ENCODE measurements around the gene DLEC1. TPM values are rescaled to one million over a fixed set of nuclear protein-coding genes. Genes with fewer than 3 reads are reported as not detected.

Gene DLEC1, protein sequence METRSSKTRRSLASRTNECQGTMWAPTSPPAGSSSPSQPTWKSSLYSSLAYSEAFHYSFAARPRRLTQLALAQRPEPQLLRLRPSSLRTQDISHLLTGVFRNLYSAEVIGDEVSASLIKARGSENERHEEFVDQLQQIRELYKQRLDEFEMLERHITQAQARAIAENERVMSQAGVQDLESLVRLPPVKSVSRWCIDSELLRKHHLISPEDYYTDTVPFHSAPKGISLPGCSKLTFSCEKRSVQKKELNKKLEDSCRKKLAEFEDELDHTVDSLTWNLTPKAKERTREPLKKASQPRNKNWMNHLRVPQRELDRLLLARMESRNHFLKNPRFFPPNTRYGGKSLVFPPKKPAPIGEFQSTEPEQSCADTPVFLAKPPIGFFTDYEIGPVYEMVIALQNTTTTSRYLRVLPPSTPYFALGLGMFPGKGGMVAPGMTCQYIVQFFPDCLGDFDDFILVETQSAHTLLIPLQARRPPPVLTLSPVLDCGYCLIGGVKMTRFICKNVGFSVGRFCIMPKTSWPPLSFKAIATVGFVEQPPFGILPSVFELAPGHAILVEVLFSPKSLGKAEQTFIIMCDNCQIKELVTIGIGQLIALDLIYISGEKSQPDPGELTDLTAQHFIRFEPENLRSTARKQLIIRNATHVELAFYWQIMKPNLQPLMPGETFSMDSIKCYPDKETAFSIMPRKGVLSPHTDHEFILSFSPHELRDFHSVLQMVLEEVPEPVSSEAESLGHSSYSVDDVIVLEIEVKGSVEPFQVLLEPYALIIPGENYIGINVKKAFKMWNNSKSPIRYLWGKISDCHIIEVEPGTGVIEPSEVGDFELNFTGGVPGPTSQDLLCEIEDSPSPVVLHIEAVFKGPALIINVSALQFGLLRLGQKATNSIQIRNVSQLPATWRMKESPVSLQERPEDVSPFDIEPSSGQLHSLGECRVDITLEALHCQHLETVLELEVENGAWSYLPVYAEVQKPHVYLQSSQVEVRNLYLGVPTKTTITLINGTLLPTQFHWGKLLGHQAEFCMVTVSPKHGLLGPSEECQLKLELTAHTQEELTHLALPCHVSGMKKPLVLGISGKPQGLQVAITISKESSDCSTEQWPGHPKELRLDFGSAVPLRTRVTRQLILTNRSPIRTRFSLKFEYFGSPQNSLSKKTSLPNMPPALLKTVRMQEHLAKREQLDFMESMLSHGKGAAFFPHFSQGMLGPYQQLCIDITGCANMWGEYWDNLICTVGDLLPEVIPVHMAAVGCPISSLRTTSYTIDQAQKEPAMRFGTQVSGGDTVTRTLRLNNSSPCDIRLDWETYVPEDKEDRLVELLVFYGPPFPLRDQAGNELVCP (N-terminal part only)
- under 1 TPM; 0.19 to 0.46 TPM for total RNA-seq

DNA sequence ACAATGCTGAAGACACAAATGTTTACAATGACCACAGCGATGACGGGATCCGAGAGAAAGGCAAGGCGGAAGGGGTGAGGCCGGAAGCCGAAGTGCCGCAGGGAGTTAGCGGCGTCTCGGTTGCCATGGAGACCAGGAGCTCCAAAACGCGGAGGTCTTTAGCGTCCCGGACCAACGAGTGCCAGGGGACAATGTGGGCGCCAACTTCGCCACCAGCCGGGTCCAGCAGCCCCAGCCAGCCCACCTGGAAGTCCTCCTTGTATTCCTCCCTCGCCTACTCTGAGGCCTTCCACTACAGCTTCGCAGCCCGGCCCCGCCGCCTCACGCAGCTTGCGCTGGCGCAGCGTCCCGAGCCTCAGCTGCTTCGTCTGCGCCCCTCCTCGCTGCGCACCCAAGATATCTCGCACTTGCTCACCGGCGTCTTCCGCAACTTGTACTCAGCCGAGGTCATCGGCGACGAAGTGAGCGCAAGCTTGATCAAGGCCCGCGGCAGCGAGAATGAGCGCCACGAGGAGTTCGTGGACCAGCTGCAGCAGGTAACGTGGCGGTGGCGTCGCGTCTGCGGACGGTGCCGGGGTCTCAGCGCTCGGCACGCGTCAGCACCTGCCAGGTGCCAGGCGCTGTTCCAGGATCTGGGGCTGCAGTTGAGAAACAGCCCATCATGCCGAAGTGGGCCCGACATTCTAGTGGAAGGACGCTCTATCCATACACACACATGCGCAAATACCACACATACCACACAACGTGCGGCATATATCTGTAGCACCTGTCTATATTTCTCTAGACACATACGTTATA lies at the start of gene DLEC1:
Gene DLEC1 (plus strand): TSS at position 108 of the 798 bp plus-strand sequence. CDS start 18 bp downstream, at position 126.
- Mint-ChIP-seq H3K27ac (peak within 1 kb of the TSS; percentile 91), H3K4me1 (peaks cover 27% of the 10 kb centered on the region), H3K27me3 (peaks cover 2% of the 10 kb centered on the region), H3K36me3 (ENCODE audit: low read depth) (peaks cover 8% of the 10 kb centered on the region), H3K9me3 (ENCODE audit: low read depth) (peaks cover 7% of the 10 kb centered on the region), H3K4me3 (peak within 1 kb of the TSS; percentile 29)
- ATAC-seq (peak; percentile 70), DNase-seq (peak; percentile 91)
- CTCF ChIA-PET = interaction anchor here (0.7 to 1.6 kb wide), 3 partner anchors 42 to 822 kb away, joined by 3 to 7 read pairs (median 3); no protein-coding TSS in a partner anchor
- intact Hi-C loops (cut with DNase I, micrococcal nuclease) = loop anchor here (1.0 to 10.0 kb wide), 3 partner anchors 98 to 610 kb away; partner anchors contain the start of genes ACAA1 (in 2 of the 2), OXSR1 (in 1 of the 2) and SCN5A (in 1 of the 2)
- POLR2A ChIA-PET = interaction anchor here (0.6 kb wide), 1 partner anchor 335 kb away, joined by 3 read pairs; no protein-coding TSS in a partner anchor

DNA sequence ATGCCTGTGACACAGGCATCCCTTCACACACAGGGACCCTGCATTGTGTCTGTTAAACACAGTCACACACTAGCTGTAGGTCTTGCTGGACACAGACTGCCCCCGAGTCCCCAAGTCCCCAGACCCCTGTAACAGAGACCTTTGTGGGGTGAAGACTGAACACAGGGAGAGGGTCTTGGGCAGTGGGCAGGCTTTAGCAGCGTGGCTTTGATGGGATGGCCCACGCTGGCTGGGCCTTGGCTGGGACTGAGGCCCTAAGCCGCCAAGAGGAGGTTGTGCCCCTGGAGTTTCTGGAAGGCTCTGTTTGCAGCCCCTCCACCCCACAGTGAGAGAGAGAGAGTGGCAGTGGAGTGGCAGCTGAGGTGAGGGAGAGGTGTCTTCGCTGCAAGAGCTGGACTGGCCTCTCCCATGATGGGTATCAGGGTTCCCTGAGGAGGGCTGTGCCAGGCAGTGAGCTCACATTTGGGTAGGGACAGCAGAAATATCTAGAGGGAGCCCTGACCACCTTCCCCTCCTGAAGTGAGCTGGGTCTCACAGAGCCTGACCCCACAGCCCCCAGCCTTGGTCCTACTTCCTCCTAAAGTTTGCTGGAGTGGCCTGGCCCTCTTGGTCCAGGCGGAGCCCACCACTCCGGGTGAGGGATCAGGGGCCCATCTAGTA lies 49.1 kb upstream of the DLEC1 start:
- Mint-ChIP-seq H3K27ac (no peak overlapping the region), H3K36me3 (ENCODE audit: low read depth) (no peaks in the 10 kb centered on the region), H3K27me3 (no peaks in the 10 kb centered on the region), H3K4me3 (no peak overlapping the region), H3K4me1 (peaks cover 15% of the 10 kb centered on the region), H3K9me3 (ENCODE audit: low read depth) (no peaks in the 10 kb centered on the region)
- DNase-seq (no peak), ATAC-seq (no peak)
- ChIA-PET POLR2A (no interaction called here), CTCF (no interaction called here)
- intact Hi-C loops (cut with DNase I, micrococcal nuclease) = no loop called here

DNA sequence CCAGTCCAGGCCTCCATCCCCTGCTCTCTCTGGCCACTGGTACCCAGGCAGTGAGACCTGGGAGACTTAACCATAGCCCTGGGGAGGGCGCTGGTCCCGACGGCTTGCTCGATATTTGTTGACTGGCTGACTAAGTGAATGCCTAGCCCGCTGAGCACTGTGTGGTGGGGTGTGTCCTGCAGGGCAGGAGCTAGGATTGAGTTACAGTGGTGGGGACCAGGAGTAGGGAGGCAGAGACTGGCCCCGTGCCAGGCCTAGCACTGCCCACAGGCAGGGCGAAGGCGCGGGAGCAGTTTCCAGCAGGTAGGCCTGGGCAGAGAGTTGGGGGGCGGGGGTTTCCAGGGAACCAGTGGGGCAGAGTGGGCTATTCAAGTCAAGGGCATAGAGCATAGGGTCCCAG lies 48.5 kb upstream of the DLEC1 start, which contains the start of gene VILL:
Gene VILL (plus strand): TSS at position 260 of the 400 bp plus-strand sequence. CDS start 2,887 bp downstream, outside the sequence.
- Mint-ChIP-seq H3K36me3 (ENCODE audit: low read depth) (peaks cover under 1% of the 10 kb centered on the region), H3K27me3 (no peaks in the 10 kb centered on the region), H3K4me1 (peaks cover 21% of the 10 kb centered on the region), H3K27ac (no peak within 1 kb of the TSS), H3K4me3 (no peak within 1 kb of the TSS), H3K9me3 (ENCODE audit: low read depth) (no peaks in the 10 kb centered on the region)
- no peak for ATAC-seq
- DNase-seq = no peak
- ChIA-PET CTCF (no interaction called here), POLR2A (no interaction called here)
- intact Hi-C loops (cut with DNase I, micrococcal nuclease) = no loop called here

DNA sequence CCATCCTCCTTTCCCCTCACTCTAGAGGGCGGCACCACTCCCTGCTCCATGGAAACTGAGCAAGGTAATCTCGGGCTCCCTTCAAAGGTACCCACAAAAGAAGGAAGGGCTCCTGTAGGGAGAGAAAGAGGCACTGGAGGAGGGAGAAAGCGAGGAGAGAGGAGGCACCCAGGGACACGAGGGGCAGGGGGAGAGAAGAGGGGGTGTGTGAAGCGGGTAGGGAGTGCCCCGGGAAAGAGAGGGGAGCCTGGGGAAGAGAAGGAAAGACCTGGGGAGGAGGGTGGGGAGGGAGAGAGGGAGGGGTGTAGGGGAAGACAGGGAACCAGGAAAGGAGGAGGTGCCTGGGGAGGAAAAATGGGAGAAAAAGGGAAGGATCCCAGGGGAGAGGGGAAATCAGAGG lies 47.9 kb upstream of the DLEC1 start:
- no peak for DNase-seq
- ATAC-seq = no peak
- Mint-ChIP-seq H3K27me3 (no peaks in the 10 kb centered on the region), H3K4me3 (no peak overlapping the region), H3K36me3 (ENCODE audit: low read depth) (peaks cover 7% of the 10 kb centered on the region), H3K4me1 (peaks cover 27% of the 10 kb centered on the region), H3K9me3 (ENCODE audit: low read depth) (no peaks in the 10 kb centered on the region), H3K27ac (no peak overlapping the region)
- intact Hi-C loops (cut with DNase I, micrococcal nuclease) = no loop called here
- POLR2A ChIA-PET = no interaction called here
- CTCF ChIA-PET = no interaction called here

DNA sequence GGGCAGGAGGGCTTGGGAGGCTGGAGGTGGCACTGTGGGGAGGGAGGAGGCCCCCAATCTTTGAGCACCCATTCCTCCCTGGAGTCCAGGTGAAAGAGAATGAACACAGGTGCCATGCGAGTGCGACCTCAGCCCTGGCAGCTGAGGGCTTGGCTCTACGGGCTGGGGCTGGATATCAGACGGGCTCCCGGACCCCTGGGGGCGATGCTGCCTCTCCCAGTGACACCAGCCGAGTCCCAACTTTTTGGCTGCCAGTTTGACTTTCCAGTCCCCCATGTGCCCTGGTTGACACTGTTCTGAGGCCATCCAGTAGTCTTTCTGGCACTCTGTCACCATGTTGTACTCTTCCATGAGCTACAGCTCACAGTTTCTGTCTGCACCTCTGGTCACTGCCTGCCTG lies 47.2 kb upstream of the DLEC1 start:
- intact Hi-C loops (cut with DNase I, micrococcal nuclease) = no loop called here
- CTCF ChIA-PET = interaction anchor here (1.6 kb wide), 1 partner anchor 17 kb away, joined by 4 read pairs; no protein-coding TSS in a partner anchor
- no peak overlapping the region for H3K27ac Mint-ChIP-seq
- DNase-seq (no peak), ATAC-seq (no peak)
- POLR2A ChIA-PET = interaction anchor here (1.3 kb wide), 1 partner anchor 145 kb away, joined by 5 read pairs; the partner anchor contains the start of gene ACAA1
- peaks cover 34% of the 10 kb centered on the region for H3K4me1 Mint-ChIP-seq
- H3K9me3 Mint-ChIP-seq (ENCODE audit: low read depth) = no peaks in the 10 kb centered on the region
- peaks cover 14% of the 10 kb centered on the region for H3K36me3 Mint-ChIP-seq (ENCODE audit: low read depth)
- no peak overlapping the region for H3K4me3 Mint-ChIP-seq
- H3K27me3 Mint-ChIP-seq = no peaks in the 10 kb centered on the region

DNA sequence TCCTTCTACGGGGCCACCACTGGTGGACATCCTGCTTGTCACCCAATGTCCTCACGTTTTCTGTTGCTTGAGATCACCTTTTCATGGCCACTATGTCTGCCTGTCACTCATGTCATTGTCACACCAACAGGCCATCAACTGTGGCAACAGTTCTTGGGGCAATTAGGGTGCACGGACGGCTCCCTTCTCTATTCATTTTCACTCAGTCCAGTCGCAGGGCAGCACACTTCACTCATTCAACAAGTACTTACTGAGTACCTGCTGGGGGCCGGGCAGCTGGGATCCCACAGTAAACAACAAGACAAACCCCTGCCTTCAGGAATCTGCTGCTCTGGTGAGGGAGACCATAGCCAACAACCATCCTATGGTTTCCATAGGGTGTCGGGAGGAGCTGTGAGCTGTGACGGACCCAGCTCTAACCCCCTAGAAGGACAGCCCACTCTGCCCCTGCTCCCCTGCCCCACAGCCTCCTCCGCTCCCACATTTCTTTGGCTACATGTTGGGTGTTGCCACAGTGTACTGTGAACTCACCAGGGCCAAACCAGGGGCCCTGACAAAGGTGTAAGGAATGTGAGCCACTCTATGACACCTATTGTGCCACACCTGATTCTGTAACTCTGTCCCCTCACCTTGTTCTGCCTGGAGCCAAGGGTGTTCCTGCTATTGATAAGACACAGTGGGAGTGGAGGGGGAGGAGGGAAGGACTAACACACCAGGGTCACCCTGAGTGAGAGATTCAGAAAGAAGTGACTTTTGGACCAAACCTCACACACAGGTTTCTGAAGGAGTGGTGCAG lies 46.5 kb upstream of the DLEC1 start:
- Mint-ChIP-seq H3K4me1 (peaks cover 36% of the 10 kb centered on the region), H3K27ac (no peak overlapping the region), H3K9me3 (ENCODE audit: low read depth) (no peaks in the 10 kb centered on the region), H3K4me3 (no peak overlapping the region), H3K36me3 (ENCODE audit: low read depth) (peaks cover 16% of the 10 kb centered on the region), H3K27me3 (no peaks in the 10 kb centered on the region)
- ATAC-seq (no peak), DNase-seq (no peak)
- ChIA-PET POLR2A (interaction anchor here (1.3 kb wide), 1 partner anchor 144 kb away, joined by 5 read pairs; the partner anchor contains the start of gene ACAA1), CTCF (interaction anchor here (1.2 to 1.6 kb wide), 2 partner anchors 9 to 17 kb away, joined by 3 to 4 read pairs; no protein-coding TSS in a partner anchor)
- intact Hi-C loops (cut with DNase I, micrococcal nuclease) = no loop called here

DNA sequence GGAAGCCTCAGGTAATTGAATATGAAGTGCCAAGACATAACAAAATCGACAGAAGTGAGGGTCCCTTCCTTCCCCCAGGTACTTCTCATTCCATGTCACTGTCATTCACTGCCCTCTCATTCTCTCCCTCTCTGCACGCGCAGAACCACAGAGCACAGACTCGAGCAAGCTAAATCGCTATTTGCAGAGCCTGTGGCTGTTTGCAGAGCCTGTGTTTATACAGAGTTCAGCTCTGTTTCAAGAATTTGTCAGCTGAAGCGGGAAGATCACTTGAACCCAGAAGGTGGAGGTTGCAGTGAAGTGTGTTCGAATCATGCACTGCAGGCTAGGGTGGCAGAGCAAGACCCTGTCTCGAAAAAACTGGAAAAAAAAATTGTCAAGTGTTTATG lies 45.9 kb upstream of the DLEC1 start:
- intact Hi-C loops (cut with DNase I, micrococcal nuclease) = no loop called here
- ATAC-seq = no peak
- Mint-ChIP-seq H3K4me3 (no peak overlapping the region), H3K27ac (no peak overlapping the region), H3K9me3 (ENCODE audit: low read depth) (no peaks in the 10 kb centered on the region), H3K27me3 (no peaks in the 10 kb centered on the region), H3K4me1 (peaks cover 36% of the 10 kb centered on the region), H3K36me3 (ENCODE audit: low read depth) (peaks cover 16% of the 10 kb centered on the region)
- DNase-seq = no peak
- ChIA-PET POLR2A (interaction anchor here (1.3 kb wide), 1 partner anchor 144 kb away, joined by 5 read pairs; the partner anchor contains the start of gene ACAA1), CTCF (interaction anchor here (1.2 to 1.6 kb wide), 2 partner anchors 9 to 18 kb away, joined by 3 to 4 read pairs; no protein-coding TSS in a partner anchor)

DNA sequence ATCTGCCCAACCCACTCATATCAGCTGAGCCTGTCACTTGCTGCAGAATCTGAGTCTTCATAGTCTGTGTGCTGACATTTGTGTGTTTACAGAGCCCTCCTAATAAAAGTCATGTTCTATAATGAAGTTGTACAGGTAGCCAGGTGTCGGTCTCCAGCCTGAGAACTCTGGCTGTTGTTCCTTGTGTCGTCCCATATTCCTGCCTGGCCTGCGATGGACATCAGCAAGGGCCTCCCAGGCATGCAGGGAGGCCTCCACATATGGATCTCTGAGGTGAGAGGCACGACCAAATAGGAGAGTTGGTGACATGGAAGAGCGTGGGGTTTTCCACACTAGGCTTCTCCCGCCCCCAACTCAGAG lies 45.6 kb upstream of the DLEC1 start:
- H3K4me1 Mint-ChIP-seq = peaks cover 38% of the 10 kb centered on the region
- DNase-seq (no peak), ATAC-seq (no peak)
- peaks cover 16% of the 10 kb centered on the region for H3K36me3 Mint-ChIP-seq (ENCODE audit: low read depth)
- peak overlapping the region; percentile 96 for H3K27ac Mint-ChIP-seq
- intact Hi-C loops (cut with DNase I, micrococcal nuclease) = no loop called here
- no peaks in the 10 kb centered on the region for H3K27me3 Mint-ChIP-seq
- H3K4me3 Mint-ChIP-seq = peak overlapping the region; percentile 91
- H3K9me3 Mint-ChIP-seq (ENCODE audit: low read depth) = no peaks in the 10 kb centered on the region
- POLR2A ChIA-PET = no interaction called here
- CTCF ChIA-PET = interaction anchor here (1.2 to 1.6 kb wide), 2 partner anchors 10 to 18 kb away, joined by 3 to 4 read pairs; no protein-coding TSS in a partner anchor
